Measurements from ENCODE around the gene NOS3. TPM values are rescaled to one million over a fixed set of nuclear protein-coding genes. Genes with fewer than 3 reads are reported as not detected.
A peak's percentile ranks its signal among the peaks of the same experiment; 100 is the strongest.

The NOS3 gene
- total and polyA plus RNA-seq, 9 of the 15 experiments (the other 6 are each of a cell fraction or from before 2014, with no cell fraction given) = 1.1 to 121 (median 23.6) TPM

GRCh38 chr7:150955519-150956394, 35.1 kb upstream of the NOS3 start (continued):
- TF ChIP-seq SOX6 (IDR thresholded peaks at IDR 0.05) = peak; percentile 74
- TF ChIP-seq HNRNPL (IDR thresholded peaks at IDR 0.05; ENCODE audit: low read depth, low read length) = peak; percentile 99
- TF ChIP-seq MCM3 (IDR thresholded peaks at IDR 0.05) = no peak
- peak; percentile 68; the same call in 1 of the 2 replicates for TF ChIP-seq HBP1 (CRISPR knock-in tag; IDR thresholded peaks at IDR 0.05)
- TF ChIP-seq TRIM25 (IDR thresholded peaks at IDR 0.05; ENCODE audit: borderline replicate concordance) = peak; percentile 27; the same call in 1 of the 2 replicates
- TF ChIP-seq EGR1 (conservative IDR thresholded peaks at IDR 0.05) = peak; percentile 99
- TF ChIP-seq BCLAF1 (IDR thresholded peaks at IDR 0.05; ENCODE audit: borderline replicate concordance in 1 of 2, control insufficient read depth in 1 of 2, low read depth in 2 of 2, low read length in 1 of 2) = no peak
- TF ChIP-seq TSHZ1 (CRISPR knock-in tag; IDR thresholded peaks at IDR 0.05) = peak; percentile 10; the same call in 1 of the 2 replicates
- TF ChIP-seq E2F3 (CRISPR knock-in tag; IDR thresholded peaks at IDR 0.05) = peak; percentile 61; the same call in 1 of the 2 replicates
- no peak for TF ChIP-seq STAG1 (CRISPR knock-in tag; IDR thresholded peaks at IDR 0.05; ENCODE audit: borderline replicate concordance)
- TF ChIP-seq PCBP2 (IDR thresholded peaks at IDR 0.05; ENCODE audit: low read depth, low read length, poor library complexity, severe bottlenecking) = no peak
- no peak; the same call in 1 of the 2 replicates for TF ChIP-seq ETV5 (CRISPR knock-in tag; IDR thresholded peaks at IDR 0.05; ENCODE audit: low read depth)
- peak; percentile 24; the same call in 1 of the 2 replicates for TF ChIP-seq CREB3L1 (IDR thresholded peaks at IDR 0.05; ENCODE audit: borderline replicate concordance, low read depth)

Measured in K562 (cell line).